Mesothelial cell of epicardium (in vitro differentiated cells): ENCODE data around the gene DPH2. TPM values are rescaled to one million over a fixed set of nuclear protein-coding genes. Genes with fewer than 3 reads are reported as not detected.

Source experiments
- DNase-seq, 2 experiments: peaks; one replicate each; pipeline ENCODE4 v3.0.0; 2021; ENCODE audit warnings: low spot score in 2 of 2; ENCODE audit not compliant: unreplicated experiment in 2 of 2
- H3K27ac Mint-ChIP-seq: 2 replicates; pipeline ENCODE4 v1.8.0; 2021; ENCODE audit warnings: mixed read lengths
- H3K27me3 Mint-ChIP-seq: 2 replicates; pipeline ENCODE4 v1.8.0; 2021; ENCODE audit warnings: low read depth, mixed read lengths
- H3K36me3 Mint-ChIP-seq: 2 replicates; pipeline ENCODE4 v1.8.0; 2021; ENCODE audit warnings: mixed read lengths
- H3K4me1 Mint-ChIP-seq: 2 replicates; pipeline ENCODE4 v1.8.0; 2021; ENCODE audit warnings: mixed read lengths
- H3K4me3 Mint-ChIP-seq: 2 replicates; pipeline ENCODE4 v1.8.0; 2021; ENCODE audit warnings: mild to moderate bottlenecking, moderate library complexity, mixed read lengths
- H3K9me3 Mint-ChIP-seq: 2 replicates; pipeline ENCODE4 v1.8.0; 2021; ENCODE audit warnings: mixed read lengths
- total RNA-seq: library from RNA; stranded (reverse); gene quantifications from 3 replicates; pipeline ENCODE4 v1.2.1, GENCODE V29; 2021
- TF ChIP-seq, protein P1 (sequence below): fragments of 200-600 bp; sonication (generic); IDR thresholded peaks from one replicate; pipeline ENCODE4 v1.5.0; 2021; ENCODE audit warnings: antibody characterized with exemption; ENCODE audit not compliant: unreplicated experiment

The DPH2 gene
- total RNA-seq, 1 donor from 2014 or later: 24.1 TPM

DNA sequence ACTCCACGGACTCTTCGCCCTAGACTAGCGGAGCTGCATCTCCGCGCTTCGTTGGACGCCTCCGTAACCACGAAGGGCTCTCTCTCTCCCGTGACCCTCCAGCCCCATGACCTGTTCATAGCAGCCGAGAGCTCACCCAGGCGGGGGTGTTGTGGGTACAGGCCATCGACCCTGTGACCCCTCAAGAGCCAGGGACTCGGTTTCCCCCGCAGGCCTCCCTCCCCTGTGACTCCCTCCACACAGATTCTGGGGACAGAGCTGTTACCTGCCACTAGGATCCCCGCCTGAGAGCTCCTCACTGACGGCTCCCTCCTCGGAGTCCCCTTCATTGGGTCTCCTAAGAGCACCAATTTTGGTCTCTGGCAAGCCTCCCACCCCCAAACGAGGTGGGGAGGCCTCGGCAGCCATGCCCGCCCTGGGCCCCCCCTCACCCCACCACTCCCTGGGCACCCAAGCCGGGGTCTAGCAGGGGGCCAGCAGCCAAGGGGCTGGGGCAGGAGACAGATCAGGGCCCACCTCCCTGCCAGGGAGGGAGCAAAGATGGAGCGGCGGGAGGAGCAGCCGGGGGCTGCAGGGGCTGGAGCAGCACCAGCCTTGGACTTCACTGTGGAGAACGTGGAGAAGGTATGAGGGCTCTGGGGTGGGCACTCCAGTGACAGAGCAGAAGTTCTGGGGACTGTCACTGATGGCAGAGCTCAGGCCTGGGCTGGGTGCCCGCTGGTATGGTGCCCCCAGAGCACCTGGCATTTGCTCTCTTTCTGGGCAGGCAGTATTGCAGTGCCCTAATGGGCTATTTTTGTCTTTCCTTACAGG is 22.5 kb upstream of the DPH2 start:
- H3K9me3 Mint-ChIP-seq: no peaks in the 10 kb centered on the region

DNA sequence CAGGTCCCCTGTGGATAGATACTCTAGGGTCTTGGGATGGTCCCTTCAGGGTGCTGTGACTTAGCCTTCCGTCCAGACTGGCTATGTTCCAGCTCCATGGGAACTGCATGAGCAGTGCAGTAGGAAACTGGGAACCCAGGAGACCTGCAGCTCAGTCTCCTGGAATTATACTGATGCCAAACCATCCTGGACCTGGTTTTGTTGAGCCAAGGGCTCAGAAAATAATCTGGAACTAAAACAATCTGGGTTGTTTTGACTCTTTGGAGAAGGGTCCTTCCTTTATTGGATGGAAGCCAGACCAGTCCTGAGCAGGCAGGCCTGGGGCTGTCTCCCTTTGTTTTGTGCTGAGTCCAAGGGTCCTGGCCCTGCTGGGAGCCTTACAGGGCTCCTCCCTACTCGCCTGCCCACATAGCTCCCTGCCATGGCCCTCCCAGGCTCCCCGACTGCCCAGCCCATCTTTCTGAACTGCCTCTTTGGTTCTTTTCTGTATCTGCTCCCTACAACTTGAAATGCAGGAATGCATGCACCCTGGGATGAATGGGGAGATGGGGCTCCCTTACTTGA is 21.9 kb upstream of the DPH2 start:
- peaks cover 26% of the 10 kb centered on the region for H3K4me1 Mint-ChIP-seq
- peaks cover 5% of the 10 kb centered on the region for H3K36me3 Mint-ChIP-seq
- DNase-seq: no peak
- peak overlapping the region; percentile 87 for H3K4me3 Mint-ChIP-seq
- TF ChIP-seq, protein P1, sequence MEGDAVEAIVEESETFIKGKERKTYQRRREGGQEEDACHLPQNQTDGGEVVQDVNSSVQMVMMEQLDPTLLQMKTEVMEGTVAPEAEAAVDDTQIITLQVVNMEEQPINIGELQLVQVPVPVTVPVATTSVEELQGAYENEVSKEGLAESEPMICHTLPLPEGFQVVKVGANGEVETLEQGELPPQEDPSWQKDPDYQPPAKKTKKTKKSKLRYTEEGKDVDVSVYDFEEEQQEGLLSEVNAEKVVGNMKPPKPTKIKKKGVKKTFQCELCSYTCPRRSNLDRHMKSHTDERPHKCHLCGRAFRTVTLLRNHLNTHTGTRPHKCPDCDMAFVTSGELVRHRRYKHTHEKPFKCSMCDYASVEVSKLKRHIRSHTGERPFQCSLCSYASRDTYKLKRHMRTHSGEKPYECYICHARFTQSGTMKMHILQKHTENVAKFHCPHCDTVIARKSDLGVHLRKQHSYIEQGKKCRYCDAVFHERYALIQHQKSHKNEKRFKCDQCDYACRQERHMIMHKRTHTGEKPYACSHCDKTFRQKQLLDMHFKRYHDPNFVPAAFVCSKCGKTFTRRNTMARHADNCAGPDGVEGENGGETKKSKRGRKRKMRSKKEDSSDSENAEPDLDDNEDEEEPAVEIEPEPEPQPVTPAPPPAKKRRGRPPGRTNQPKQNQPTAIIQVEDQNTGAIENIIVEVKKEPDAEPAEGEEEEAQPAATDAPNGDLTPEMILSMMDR: no peak
- H3K9me3 Mint-ChIP-seq: no peaks in the 10 kb centered on the region
- peak overlapping the region; percentile 66 for H3K27ac Mint-ChIP-seq
- H3K27me3 Mint-ChIP-seq: no peaks in the 10 kb centered on the region

More for the DNA sequence above, 22.5 kb upstream of the DPH2 start:
- Mint-ChIP-seq H3K36me3 (peaks cover 5% of the 10 kb centered on the region), H3K27ac (peak overlapping the region; percentile 95), H3K27me3 (no peaks in the 10 kb centered on the region), H3K4me3 (peak overlapping the region; percentile 87), H3K4me1 (peaks cover 24% of the 10 kb centered on the region)
- no peak for DNase-seq
- TF ChIP-seq, protein P1: no peak

DNA sequence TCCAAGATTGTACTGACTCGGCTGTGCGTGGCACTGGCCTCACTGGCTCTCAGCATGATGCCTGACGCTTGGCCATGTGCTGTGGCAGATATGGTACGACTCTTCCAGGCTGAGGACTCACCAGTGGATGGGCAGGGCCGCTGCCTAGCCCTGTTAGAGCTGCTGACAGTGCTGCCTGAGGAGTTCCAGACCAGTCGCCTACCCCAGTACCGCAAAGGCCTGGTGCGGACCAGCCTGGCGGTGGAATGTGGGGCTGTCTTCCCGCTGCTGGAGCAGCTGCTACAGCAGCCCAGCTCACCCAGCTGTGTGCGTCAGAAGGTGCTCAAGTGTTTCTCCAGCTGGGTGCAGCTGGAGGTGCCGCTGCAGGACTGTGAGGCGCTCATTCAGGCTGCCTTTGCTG is 20.1 kb upstream of the DPH2 start:
- no peak for DNase-seq
- Mint-ChIP-seq H3K4me1 (peaks cover 33% of the 10 kb centered on the region), H3K4me3 (no peak overlapping the region), H3K9me3 (no peaks in the 10 kb centered on the region), H3K27me3 (no peaks in the 10 kb centered on the region), H3K36me3 (peaks cover 5% of the 10 kb centered on the region), H3K27ac (no peak overlapping the region)
- TF ChIP-seq, protein P1: no peak

DNA sequence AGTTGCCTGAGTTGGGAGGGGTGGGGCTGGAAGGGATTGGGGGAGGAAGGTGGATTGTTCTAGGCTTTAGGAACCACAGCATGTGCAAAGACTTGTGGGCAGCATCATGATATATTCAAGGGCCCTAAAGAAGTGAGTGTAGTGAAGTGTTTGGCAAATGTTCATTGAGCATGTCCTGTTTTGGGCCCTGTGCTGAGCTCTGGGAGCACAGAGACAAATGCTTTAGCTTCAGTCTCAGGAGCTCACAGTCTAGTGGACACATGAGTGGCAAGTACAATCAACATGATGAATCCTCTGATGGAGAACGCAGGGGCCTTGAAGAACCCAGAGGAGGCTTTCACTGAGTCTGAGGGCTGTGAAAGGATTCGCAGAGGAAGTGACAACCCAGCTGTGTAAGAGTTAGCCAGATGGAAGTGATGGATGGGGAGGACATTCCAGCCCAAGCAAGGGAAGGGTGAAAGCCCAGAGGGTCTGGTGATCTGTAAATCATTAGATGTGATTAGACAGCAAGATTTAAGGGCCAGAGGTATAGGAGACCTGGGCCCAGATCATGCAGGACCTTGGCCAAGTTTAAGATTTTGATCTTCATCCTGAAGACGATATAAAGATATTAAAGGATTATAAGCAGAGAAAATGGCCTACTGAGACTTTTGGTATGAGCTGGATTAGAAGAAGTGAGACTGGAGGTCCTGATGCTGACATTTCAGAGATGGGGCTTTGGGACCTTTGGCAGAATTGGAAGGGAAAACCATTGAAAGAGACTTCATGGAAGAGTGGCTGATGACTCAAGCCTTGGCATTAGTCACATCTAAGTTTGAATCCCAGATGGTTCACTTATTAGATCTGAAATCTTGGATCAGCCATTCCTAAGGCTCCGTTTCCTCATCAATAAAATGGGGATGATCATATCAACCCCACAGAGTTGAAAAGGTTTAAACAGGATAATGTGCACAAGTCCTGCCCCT is 18.5 kb upstream of the DPH2 start:
- no peak for DNase-seq
- TF ChIP-seq, protein P1: no peak
- Mint-ChIP-seq H3K27me3 (no peaks in the 10 kb centered on the region), H3K9me3 (no peaks in the 10 kb centered on the region), H3K4me3 (no peak overlapping the region), H3K36me3 (peaks cover 5% of the 10 kb centered on the region), H3K27ac (no peak overlapping the region), H3K4me1 (peaks cover 25% of the 10 kb centered on the region)

DNA sequence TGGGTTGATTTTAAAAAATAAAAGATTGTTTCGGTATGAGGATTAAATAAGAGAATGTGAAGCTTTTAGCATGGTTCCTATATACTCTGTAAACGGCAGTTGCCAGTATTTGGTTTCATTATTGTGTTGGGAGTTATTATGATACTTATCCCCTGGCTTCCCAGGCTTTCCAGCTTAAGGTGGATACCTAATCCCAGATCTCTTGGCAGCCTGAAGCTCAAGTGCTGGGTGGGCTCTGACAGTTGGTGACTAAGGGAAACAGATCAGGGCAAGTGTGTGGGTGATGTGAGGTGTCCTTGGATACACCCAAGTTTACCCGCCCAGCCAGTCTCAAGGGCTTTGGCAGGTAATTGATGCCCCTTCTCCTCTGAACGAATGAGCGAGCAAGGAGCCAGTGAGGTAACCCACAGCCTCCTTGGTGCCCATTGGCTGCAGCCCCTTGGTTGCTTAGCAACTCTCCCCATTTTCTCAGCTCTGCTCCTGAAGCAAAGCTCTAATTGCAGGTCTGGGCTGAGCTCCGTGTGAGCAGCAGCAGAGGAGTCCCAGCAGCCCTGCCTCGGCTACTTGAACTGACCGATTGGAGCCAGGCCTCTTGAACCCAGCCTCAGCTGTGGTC is 17.0 kb upstream of the DPH2 start:
- TF ChIP-seq, protein P1: no peak
- Mint-ChIP-seq H3K4me1 (peaks cover 18% of the 10 kb centered on the region), H3K27ac (peak overlapping the region; percentile 79), H3K36me3 (peaks cover 8% of the 10 kb centered on the region), H3K9me3 (no peaks in the 10 kb centered on the region), H3K4me3 (no peak overlapping the region), H3K27me3 (no peaks in the 10 kb centered on the region)
- DNase-seq: peak in 1 of 2 experiments; percentile 50
